Measurements from ENCODE around the gene HK1.

The HK1 gene

GRCh38 chr10:69398466-69398865 lies 120.2 kb downstream of the HK1 start:
- no peak for TF ChIP-seq CTCF (IDR thresholded peaks at IDR 0.05; ENCODE audit: control insufficient read depth, extremely low read depth, insufficient read depth)
- no peak for DNase-seq (ENCODE audit: low read depth)

GRCh38 chr10:69400936-69401335 lies 122.6 kb downstream of the HK1 start:
- H3K4me3 ChIP-seq (ENCODE audit: low read depth, low read length) = no peak overlapping the region
- TF ChIP-seq CTCF (IDR thresholded peaks at IDR 0.05; ENCODE audit: control insufficient read depth, extremely low read depth, insufficient read depth) = no peak
- no peak for DNase-seq (ENCODE audit: low read depth)

More at GRCh38 chr10:69398466-69398865, 120.2 kb downstream of the HK1 start:
- no peak overlapping the region for H3K4me3 ChIP-seq (ENCODE audit: low read depth, low read length)

DNA sequence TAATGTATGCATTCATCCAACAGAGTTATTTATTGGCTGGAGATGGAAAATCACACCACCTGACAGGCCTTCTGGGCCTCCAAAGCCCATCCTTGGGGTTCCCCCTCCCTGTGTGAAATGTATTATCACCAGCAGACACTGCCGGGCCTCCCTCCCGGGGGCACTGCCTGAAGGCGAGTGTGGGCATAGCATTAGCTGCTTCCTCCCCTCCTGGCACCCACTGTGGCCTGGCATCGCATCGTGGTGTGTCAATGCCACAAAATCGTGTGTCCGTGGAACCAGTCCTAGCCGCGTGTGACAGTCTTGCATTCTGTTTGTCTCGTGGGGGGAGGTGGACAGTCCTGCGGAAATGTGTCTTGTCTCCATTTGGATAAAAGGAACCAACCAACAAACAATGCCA lies 123.1 kb downstream of the HK1 start:
- no peak for TF ChIP-seq CTCF (IDR thresholded peaks at IDR 0.05; ENCODE audit: control insufficient read depth, extremely low read depth, insufficient read depth)
- no peak overlapping the region for H3K4me3 ChIP-seq (ENCODE audit: low read depth, low read length)
- DNase-seq (ENCODE audit: low read depth) = no peak

- no peak for TF ChIP-seq CTCF (IDR thresholded peaks at IDR 0.05; ENCODE audit: control insufficient read depth, extremely low read depth, insufficient read depth)
- DNase-seq (ENCODE audit: low read depth) = no peak
- H3K4me3 ChIP-seq (ENCODE audit: low read depth, low read length) = no peak overlapping the region
Observed at GRCh38 chr10:69402386-69402785, 124.1 kb downstream of the HK1 start.

DNA sequence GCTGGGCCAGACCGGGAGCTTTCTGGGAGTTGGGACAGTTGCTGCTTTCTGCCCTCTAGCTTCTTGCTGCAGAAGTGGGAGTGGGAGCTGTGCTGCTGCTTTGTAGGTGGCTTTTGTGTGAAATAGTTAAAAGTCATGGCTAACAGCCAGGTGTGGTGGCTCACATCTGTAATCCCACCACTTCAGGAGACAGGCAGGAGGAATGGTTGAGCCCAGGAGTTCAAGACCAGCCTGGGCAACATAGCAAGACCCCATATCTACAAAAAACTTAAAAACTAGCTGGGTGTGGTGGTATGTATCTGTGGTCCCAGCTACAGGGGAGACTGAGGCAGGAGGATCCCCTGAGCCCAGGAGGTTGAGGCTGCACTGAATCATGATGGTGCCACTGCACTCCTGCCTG lies 124.8 kb downstream of the HK1 start:
- no peak for DNase-seq (ENCODE audit: low read depth)
- no peak for TF ChIP-seq CTCF (IDR thresholded peaks at IDR 0.05; ENCODE audit: control insufficient read depth, extremely low read depth, insufficient read depth)
- no peak overlapping the region for H3K4me3 ChIP-seq (ENCODE audit: low read depth, low read length)

GRCh38 chr10:69403519-69403918 lies 125.2 kb downstream of the HK1 start:
- no peak for DNase-seq (ENCODE audit: low read depth)
- H3K4me3 ChIP-seq (ENCODE audit: low read depth, low read length) = no peak overlapping the region
- TF ChIP-seq CTCF (IDR thresholded peaks at IDR 0.05; ENCODE audit: control insufficient read depth, extremely low read depth, insufficient read depth) = no peak

- TF ChIP-seq CTCF (IDR thresholded peaks at IDR 0.05; ENCODE audit: control insufficient read depth, extremely low read depth, insufficient read depth) = no peak
- no peak for DNase-seq (ENCODE audit: low read depth)
- H3K4me3 ChIP-seq (ENCODE audit: low read depth, low read length) = no peak overlapping the region
Observed at GRCh38 chr10:69404786-69405185, 126.5 kb downstream of the HK1 start.
